HFF-Myc (cell line): ENCODE data around the gene SETD3.

ENCODE experiments used
- DNase-seq: peaks from one replicate; pipeline ENCODE4 v3.0.0-alpha.2; 2011; ENCODE audit warnings: low read depth; ENCODE audit errors: extremely low read depth
- H3K4me3 ChIP-seq: replicated peaks from 2 replicates; pipeline ENCODE4 v1.5.1; 2011; ENCODE audit warnings: low read depth, mild to moderate bottlenecking, control low read depth, low read length
- CTCF ChIP-seq: IDR thresholded peaks from 2 replicates; pipeline ENCODE4 v1.5.1; 2012; ENCODE audit warnings: mild to moderate bottlenecking, low read depth, low read length, control low read depth; ENCODE audit errors: missing control alignments

The SETD3 gene

GRCh38 chr14:99524091-99524661 lies 43.5 kb upstream of the SETD3 start:
- no peak overlapping the region for H3K4me3 ChIP-seq
- DNase-seq: no peak
- TF ChIP-seq CTCF: no peak

GRCh38 chr14:99523704-99524055 lies 43.0 kb upstream of the SETD3 start:
- no peak overlapping the region for H3K4me3 ChIP-seq
- TF ChIP-seq CTCF: no peak
- DNase-seq: no peak

GRCh38 chr14:99522934-99523703 lies 42.5 kb upstream of the SETD3 start:
- no peak for DNase-seq
- no peak overlapping the region for H3K4me3 ChIP-seq
- TF ChIP-seq CTCF: no peak

- H3K4me3 ChIP-seq: no peak overlapping the region
- TF ChIP-seq CTCF: peak; percentile 10
- peak; percentile 40 for DNase-seq
Measured at GRCh38 chr14:99522457-99522891, 41.8 kb upstream of the SETD3 start.

GRCh38 chr14:99522025-99522401 lies 41.4 kb upstream of the SETD3 start:
- H3K4me3 ChIP-seq: no peak overlapping the region
- no peak for DNase-seq

GRCh38 chr14:99521176-99522024 lies 40.7 kb upstream of the SETD3 start:
- TF ChIP-seq CTCF: no peak
- no peak for DNase-seq
- H3K4me3 ChIP-seq: no peak overlapping the region

More at GRCh38 chr14:99522025-99522401, 41.4 kb upstream of the SETD3 start:
- TF ChIP-seq CTCF: no peak
